ENCODE data around the gene DNAJC22. TPM values are rescaled to one million over a fixed set of nuclear protein-coding genes. Genes with fewer than 3 reads are reported as not detected.

The DNAJC22 gene
- total RNA-seq, 1 experiment from 2014 or later, result 0.24 TPM

GRCh38 chr12:49368240-49368600 is 21.5 kb downstream of the DNAJC22 start (continued):
- TF ChIP-seq ZNF423 (CRISPR knock-in tag; IDR thresholded peaks at IDR 0.05) (no peak), ATF1 (CRISPR knock-in tag; IDR thresholded peaks at IDR 0.05) (no peak)

GRCh38 chr12:49369411-49370145 is 22.9 kb downstream of the DNAJC22 start:
- no peaks in the 10 kb centered on the region for H3K36me3 Mint-ChIP-seq
- no peak for TF ChIP-seq ZNF416 (CRISPR knock-in tag; IDR thresholded peaks at IDR 0.05)
- TF ChIP-seq NFYB (CRISPR knock-in tag; conservative IDR thresholded peaks at IDR 0.05; ENCODE audit: low read depth), result no peak
- no peak for TF ChIP-seq SMAD3 (CRISPR knock-in tag; IDR thresholded peaks at IDR 0.05; ENCODE audit: borderline replicate concordance)
- H3K4me1 Mint-ChIP-seq, result peaks cover 30% of the 10 kb centered on the region
- peaks cover 11% of the 10 kb centered on the region for H3K27me3 Mint-ChIP-seq (ENCODE audit: low read depth)
- no peaks in the 10 kb centered on the region for H3K9me3 Mint-ChIP-seq
- H3K4me3 Mint-ChIP-seq, result peak overlapping the region; percentile 37
- peak overlapping the region; percentile 60 for H3K27ac Mint-ChIP-seq
- ATAC-seq (peak; percentile 2; the same call in 1 of the 2 replicates), DNase-seq (ENCODE audit: low spot score) (peak; percentile 28)
- POLR2A ChIA-PET, result no interaction called here
- CTCF ChIA-PET, result interaction anchor here (0.6 to 1.7 kb wide), 10 partner anchors 11 to 144 kb away, joined by 3 to 7 read pairs (median 4); no protein-coding TSS in a partner anchor

GRCh38 chr12:49370539-49370938 is 23.9 kb downstream of the DNAJC22 start:
- peaks cover 29% of the 10 kb centered on the region for H3K4me1 Mint-ChIP-seq
- no peak for ATAC-seq
- ChIA-PET CTCF (interaction anchor here (0.9 to 1.7 kb wide), 4 partner anchors 12 to 144 kb away, joined by 4 to 6 read pairs (median 5); partner anchors contain the start of gene DNAJC22), POLR2A (no interaction called here)
- no peaks in the 10 kb centered on the region for H3K36me3 Mint-ChIP-seq
- no peak for DNase-seq (ENCODE audit: low spot score)
- H3K27me3 Mint-ChIP-seq (ENCODE audit: low read depth), result peaks cover 2% of the 10 kb centered on the region
- H3K27ac Mint-ChIP-seq, result no peak overlapping the region
- TF ChIP-seq, protein P1, sequence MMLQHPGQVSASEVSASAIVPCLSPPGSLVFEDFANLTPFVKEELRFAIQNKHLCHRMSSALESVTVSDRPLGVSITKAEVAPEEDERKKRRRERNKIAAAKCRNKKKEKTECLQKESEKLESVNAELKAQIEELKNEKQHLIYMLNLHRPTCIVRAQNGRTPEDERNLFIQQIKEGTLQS (CRISPR knock-in tag; conservative IDR thresholded peaks at IDR 0.05), result no peak
- TF ChIP-seq ZNF121 (CRISPR knock-in tag; IDR thresholded peaks at IDR 0.05), result peak; percentile 83; the same call in 1 of the 2 replicates
- H3K4me3 Mint-ChIP-seq, result no peak overlapping the region
- no peaks in the 10 kb centered on the region for H3K9me3 Mint-ChIP-seq

DNA sequence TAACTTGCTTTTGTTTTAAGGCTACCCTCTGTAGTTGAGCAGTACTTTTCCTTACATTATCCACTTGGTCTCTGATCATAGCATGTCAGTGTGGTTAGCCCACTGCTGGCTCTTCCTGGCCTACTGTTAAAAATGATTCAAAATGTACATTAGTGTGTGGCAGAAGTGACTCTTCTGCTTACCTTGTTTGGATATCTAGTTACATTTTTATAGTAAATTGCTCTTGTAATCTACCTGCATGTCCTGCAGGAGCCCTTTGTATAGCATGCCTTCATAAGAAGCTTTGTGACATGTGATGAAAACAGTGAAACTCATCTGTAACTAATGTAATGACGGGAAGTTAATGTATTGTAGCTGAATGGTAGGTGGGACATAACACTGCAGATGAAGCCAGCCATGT is 28.7 kb downstream of the DNAJC22 start:
- TF ChIP-seq ATF1 (CRISPR knock-in tag; IDR thresholded peaks at IDR 0.05) (no peak), TP53 (CRISPR knock-in tag; IDR thresholded peaks at IDR 0.05) (no peak), CDX4 (CRISPR knock-in tag; IDR thresholded peaks at IDR 0.05; ENCODE audit: borderline replicate concordance) (no peak), NR2C2 (CRISPR knock-in tag; IDR thresholded peaks at IDR 0.05) (no peak), E2F1 (CRISPR knock-in tag; IDR thresholded peaks at IDR 0.05) (no peak), ZNF219 (CRISPR knock-in tag; IDR thresholded peaks at IDR 0.05; ENCODE audit: borderline replicate concordance) (no peak), ZNF671 (CRISPR knock-in tag; IDR thresholded peaks at IDR 0.05) (no peak), ZNF416 (CRISPR knock-in tag; IDR thresholded peaks at IDR 0.05) (no peak), RELA (CRISPR knock-in tag; IDR thresholded peaks at IDR 0.05; ENCODE audit: borderline replicate concordance) (no peak), NR3C1 (CRISPR knock-in tag; conservative IDR thresholded peaks at IDR 0.05; ENCODE audit: low read depth) (no peak)
- TF ChIP-seq, protein P2, sequence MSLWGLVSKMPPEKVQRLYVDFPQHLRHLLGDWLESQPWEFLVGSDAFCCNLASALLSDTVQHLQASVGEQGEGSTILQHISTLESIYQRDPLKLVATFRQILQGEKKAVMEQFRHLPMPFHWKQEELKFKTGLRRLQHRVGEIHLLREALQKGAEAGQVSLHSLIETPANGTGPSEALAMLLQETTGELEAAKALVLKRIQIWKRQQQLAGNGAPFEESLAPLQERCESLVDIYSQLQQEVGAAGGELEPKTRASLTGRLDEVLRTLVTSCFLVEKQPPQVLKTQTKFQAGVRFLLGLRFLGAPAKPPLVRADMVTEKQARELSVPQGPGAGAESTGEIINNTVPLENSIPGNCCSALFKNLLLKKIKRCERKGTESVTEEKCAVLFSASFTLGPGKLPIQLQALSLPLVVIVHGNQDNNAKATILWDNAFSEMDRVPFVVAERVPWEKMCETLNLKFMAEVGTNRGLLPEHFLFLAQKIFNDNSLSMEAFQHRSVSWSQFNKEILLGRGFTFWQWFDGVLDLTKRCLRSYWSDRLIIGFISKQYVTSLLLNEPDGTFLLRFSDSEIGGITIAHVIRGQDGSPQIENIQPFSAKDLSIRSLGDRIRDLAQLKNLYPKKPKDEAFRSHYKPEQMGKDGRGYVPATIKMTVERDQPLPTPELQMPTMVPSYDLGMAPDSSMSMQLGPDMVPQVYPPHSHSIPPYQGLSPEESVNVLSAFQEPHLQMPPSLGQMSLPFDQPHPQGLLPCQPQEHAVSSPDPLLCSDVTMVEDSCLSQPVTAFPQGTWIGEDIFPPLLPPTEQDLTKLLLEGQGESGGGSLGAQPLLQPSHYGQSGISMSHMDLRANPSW (CRISPR knock-in tag; conservative IDR thresholded peaks at IDR 0.05; ENCODE audit: low read depth), result no peak
- TF ChIP-seq, protein P3, sequence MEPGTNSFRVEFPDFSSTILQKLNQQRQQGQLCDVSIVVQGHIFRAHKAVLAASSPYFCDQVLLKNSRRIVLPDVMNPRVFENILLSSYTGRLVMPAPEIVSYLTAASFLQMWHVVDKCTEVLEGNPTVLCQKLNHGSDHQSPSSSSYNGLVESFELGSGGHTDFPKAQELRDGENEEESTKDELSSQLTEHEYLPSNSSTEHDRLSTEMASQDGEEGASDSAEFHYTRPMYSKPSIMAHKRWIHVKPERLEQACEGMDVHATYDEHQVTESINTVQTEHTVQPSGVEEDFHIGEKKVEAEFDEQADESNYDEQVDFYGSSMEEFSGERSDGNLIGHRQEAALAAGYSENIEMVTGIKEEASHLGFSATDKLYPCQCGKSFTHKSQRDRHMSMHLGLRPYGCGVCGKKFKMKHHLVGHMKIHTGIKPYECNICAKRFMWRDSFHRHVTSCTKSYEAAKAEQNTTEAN (CRISPR knock-in tag; IDR thresholded peaks at IDR 0.05), result no peak
- TF ChIP-seq, protein P4, sequence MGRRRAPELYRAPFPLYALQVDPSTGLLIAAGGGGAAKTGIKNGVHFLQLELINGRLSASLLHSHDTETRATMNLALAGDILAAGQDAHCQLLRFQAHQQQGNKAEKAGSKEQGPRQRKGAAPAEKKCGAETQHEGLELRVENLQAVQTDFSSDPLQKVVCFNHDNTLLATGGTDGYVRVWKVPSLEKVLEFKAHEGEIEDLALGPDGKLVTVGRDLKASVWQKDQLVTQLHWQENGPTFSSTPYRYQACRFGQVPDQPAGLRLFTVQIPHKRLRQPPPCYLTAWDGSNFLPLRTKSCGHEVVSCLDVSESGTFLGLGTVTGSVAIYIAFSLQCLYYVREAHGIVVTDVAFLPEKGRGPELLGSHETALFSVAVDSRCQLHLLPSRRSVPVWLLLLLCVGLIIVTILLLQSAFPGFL (CRISPR knock-in tag; IDR thresholded peaks at IDR 0.05; ENCODE audit: borderline replicate concordance), result no peak
- Mint-ChIP-seq H3K4me1 (peaks cover 6% of the 10 kb centered on the region), H3K9me3 (peaks cover 4% of the 10 kb centered on the region; the same call in 1 of the 2 replicates), H3K27me3 (ENCODE audit: low read depth) (no peaks in the 10 kb centered on the region), H3K4me3 (no peak overlapping the region), H3K36me3 (0 out of 2 replicates have a peak, but pooled peaks cover 5% of the 10 kb centered on the region), H3K27ac (peak overlapping the region; percentile 20; the same call in 1 of the 2 replicates)
- ATAC-seq, result no peak
- ChIA-PET CTCF (interaction anchor here (0.9 to 1.3 kb wide), 3 partner anchors 9 to 17 kb away, joined by 3 to 6 read pairs (median 3); partner anchors contain the start of gene SPATS2), POLR2A (interaction anchor here (2.3 kb wide), 1 partner anchor 8 kb away, joined by 5 read pairs; the partner anchor contains the start of gene SPATS2)
- DNase-seq (ENCODE audit: low spot score), result no peak

Measured in WTC11 (cell line).